RPMI7951 (cell line): ENCODE results near the gene ACSM2A. TPM values are rescaled to one million over a fixed set of nuclear protein-coding genes. Genes with fewer than 3 reads are reported as not detected.
"Not testable (repeated sequence)": the region's sequence is repeated elsewhere in the genome, so short reads cannot be mapped to it uniquely, and the experiment has no call there.

Experiments used
- DNase-seq: peaks from one replicate; pipeline ENCODE4 v3.0.0-alpha.2; 2012; ENCODE audit warnings: low read depth
- total RNA-seq: library from RNA; depleted of rRNA; stranded (reverse); fragments of >200 nt; shearing (Covaris generic); gene quantifications from 2 replicates; pipeline ENCODE4 v1.2.3, GENCODE V29; 2014

ACSM2A gene
- total RNA-seq, 1 experiment from 2014 or later, result not detected

DNA sequence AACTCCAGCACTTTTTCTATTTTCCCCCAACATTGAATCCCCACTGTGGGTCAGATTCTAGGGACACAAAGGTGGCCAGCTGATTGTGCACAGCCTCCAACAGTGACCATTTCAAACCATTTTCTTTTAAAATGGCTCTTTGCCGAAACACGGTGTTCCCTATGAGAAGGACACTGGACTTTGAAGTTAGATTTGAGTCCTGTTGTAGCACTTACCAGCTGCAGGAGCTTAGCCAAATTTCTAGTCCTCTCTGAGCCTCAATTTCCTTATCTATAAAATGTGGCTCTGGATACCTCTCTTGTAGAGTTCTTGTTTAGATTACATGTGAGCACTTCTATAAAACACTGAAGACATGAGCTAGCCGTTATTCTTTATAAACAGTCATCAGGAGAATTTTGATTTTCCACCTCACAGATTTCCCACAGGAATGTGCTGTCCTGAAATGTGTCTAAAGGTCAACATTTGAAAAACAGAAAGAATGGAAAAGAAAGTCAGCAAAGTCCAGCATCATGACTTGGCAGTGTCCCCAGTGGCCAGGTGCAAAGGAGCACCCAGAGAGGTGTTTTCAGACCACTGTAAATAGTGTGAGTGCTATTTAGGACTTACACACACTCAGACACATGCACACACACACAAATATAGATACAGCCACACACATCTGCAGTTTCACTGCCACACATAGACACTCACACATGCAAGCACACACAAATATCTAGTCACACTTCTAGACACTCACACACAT is 4.5 kb upstream of the ACSM2A start:
- DNase-seq, result not testable (repeated sequence)

DNA sequence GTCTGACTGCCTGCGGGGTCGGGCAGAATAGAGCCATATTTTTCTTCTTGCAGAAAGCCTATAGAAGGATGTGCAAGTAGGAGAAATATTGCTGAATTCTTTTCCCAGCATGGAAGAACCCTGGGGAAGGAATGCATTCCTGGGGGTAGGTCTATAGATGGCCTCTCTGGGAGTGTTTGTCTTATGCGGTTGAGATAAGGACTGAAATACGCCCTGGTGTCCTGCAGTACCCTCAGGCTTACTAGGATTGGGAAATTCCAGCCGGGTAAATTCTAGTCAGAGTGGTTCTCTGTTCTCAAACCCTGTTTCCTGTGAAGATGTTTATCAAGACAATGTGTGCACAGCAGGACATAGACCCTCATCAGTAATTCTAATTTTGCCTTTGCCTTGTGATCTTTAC is 2.3 kb downstream of the ACSM2A start:
- not testable (repeated sequence) for DNase-seq

- not testable (repeated sequence) for DNase-seq
These were observed 7.9 kb downstream of the ACSM2A start for GRCh38 chr16:20459227-20459626.

DNA sequence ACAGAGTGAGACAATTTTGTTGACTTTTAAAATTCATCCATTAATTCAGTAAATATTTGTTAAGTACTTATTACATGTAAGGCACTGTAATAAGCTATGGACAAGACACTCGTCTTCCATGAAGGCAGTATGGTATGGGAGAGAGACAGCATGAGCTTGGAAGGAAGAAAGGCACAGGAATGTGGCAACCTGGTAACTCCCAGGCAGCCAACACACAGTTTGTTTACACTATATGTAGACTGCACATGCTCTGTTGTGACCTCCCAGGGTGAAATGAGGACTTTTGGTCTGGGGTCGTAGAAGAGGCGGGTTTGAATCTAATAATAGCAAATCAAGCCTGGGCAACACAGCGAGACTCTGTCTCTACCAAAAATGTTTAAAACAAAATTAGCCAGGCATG is 9.0 kb downstream of the ACSM2A start:
- DNase-seq, result not testable (repeated sequence)

DNA sequence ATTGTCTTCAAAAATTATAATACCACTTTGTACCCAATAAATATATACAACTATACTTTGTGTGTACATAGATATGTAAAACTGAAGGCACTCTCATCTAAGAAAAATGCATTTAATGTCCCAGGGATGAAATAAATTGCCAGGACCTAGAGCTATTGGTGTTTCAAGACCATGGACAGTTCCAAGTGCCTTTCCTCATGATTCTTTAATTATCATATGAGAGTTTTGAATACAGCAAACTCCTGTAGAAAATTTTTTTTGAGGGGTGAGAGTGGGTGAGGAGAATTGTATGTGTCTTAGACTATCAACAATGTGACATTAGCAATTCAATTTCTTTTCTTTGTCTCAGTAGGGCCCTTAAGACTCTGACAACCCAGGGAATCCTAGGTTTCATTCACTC is 17.6 kb downstream of the ACSM2A start:
- not testable (repeated sequence) for DNase-seq

DNA sequence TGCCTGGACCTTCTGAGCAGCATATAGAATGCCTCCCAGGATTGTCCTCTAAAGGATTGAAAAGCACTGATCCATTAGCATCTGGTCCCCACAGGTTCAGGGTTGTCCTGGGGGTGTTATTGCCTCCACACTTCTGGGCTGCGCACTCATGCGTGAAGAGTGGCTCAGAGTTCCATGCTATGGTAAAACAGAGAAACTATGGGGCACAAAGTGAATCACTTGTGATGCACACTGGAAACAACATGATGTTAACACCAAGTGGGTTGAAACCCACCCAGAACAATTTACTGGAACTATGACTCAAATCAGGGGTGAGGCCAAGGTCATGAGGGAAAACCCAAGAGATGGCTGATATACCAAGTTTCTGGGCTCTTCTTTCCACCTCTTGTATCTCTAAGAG is 18.6 kb downstream of the ACSM2A start:
- not testable (repeated sequence) for DNase-seq

DNA sequence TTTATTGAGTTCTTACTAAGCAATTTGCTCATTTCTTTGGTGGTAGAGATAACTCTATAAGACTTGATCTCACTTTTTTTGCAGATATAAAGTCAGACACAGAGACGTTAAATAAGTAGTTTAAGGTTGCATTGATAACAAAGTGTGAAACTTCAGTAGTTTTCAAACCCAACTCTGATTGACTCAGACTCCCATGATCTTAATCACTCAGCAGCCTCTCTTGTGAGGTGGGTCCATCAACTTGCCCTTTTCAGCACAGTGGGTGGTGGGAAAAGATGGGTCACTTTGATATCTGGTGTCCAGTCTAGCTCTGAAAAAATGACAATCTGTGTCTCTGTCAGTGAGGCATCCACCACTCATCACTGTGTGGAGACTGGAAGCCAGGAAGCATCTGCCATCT is 19.4 kb downstream of the ACSM2A start:
- DNase-seq, result not testable (repeated sequence)

DNA sequence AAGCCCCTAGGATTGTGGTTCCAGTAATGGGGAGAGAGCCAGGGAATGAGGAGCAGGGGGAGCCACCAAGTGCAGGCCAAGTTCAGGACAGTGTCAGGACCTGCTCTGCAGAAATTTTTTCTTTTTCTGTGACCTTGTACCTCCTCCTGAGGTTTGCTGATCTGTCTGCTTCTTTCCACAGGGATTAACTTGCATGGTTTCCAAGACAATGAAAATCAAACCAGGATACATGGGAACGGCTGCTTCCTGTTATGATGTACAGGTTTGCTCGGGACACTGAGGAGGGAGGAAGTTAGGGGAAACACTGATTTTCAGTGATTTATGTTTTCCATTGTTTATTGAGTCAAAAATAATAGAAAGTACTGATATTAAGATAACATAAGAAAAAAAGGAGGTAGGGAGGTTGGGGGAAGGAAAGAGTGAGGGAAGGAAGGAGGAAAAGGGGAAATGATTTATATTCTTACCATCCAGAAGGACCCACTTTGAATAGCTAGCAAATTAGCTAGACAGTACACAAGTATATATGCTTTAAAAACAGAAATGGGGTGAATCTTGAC is 25.9 kb downstream of the ACSM2A start:
- not testable (repeated sequence) for DNase-seq

- DNase-seq, result not testable (repeated sequence)
These were observed 32.7 kb downstream of the ACSM2A start for GRCh38 chr16:20483989-20484388.

- DNase-seq, result no peak
These were observed 33.4 kb downstream of the ACSM2A start for GRCh38 chr16:20484726-20485125.

DNA sequence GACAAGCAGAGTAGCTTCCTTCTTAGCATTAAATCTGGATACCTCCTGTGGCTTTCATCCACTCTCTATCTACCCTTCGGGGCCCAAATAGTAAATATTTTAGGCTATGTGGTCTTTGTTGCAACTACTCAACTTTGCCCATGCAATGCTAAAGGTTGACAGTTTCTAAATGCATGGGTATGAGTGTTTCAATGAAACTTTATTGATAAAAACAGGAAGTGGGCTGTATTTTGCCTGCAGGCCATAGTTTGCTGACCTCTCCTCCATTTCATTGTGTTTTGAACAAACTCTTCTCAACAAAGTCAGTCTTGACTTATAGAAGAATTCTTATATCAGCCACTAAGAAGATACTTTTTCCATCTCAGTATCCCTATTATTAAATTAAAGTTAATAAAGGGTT is 34.1 kb downstream of the ACSM2A start:
- DNase-seq, result no peak

DNA sequence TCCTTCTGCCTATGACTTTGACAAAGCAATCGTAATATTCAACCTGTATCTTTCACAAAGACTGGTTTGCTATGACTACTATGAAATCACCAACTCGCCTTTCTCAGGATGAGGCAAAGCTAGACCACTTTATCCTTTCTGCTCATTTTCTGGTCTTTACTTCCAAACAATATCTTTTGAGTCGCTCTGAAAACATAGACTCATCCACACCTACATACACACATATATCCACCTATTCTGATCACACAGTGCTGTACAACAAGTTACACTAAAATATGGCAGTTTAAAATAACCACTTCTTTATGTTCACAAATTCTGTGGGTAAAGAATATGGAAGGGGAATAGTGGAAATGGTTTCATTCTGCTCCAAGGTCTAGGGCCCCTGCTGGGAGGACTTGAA is 39.7 kb downstream of the ACSM2A start:
- DNase-seq, result not testable (repeated sequence)

- not testable (repeated sequence) for DNase-seq
These were observed 40.1 kb downstream of the ACSM2A start for GRCh38 chr16:20491448-20491847.

DNA sequence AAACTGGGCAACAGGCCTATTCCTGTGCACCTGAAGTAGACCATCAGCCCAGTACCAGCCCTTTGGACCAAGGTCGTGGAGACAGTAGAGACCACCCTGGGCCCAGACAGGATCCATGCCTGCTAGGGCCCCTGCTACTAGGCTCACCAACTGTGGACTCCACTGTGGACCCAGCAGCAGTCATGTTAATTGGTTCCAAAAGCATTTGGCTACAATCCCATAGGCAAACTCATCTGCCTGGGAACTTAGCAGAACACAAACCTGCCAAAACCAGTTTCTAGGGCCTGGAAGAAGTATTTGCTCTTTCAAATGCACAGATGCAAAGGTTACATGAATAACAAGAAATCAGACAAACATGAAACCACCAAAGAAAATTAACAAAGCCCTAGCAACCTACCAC is 53.1 kb downstream of the ACSM2A start:
- DNase-seq, result no peak

- no peak for DNase-seq
These were observed 56.0 kb downstream of the ACSM2A start for GRCh38 chr16:20507280-20507679.

DNA sequence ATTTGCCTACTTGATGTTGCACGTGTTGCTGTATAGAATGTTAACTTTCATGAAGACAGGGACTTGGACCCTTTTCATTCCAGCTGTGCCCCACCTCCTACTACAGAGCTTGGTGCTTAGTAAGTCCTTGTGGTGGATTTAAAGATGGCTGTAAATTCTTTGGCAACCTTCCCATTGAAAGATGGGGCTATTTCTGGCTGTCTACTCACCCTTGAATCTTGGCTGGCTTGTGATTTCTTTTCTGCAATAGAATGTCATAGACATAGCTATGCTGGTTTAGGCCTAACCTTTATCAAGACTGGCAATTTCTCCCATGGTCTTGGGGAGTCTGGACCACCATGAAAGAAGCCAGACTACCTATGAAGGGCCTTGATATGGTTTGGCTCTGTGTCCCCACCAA is 59.0 kb downstream of the ACSM2A start:
- DNase-seq, result no peak

- DNase-seq, result no peak
These were observed 64.4 kb downstream of the ACSM2A start for GRCh38 chr16:20515688-20516090.

GRCh38 chr16:20517149-20517548 is 65.8 kb downstream of the ACSM2A start:
- no peak for DNase-seq

GRCh38 chr16:20519231-20519630 is 67.9 kb downstream of the ACSM2A start:
- no peak for DNase-seq

- no peak for DNase-seq
These were observed 68.8 kb downstream of the ACSM2A start for GRCh38 chr16:20520103-20520502.

DNA sequence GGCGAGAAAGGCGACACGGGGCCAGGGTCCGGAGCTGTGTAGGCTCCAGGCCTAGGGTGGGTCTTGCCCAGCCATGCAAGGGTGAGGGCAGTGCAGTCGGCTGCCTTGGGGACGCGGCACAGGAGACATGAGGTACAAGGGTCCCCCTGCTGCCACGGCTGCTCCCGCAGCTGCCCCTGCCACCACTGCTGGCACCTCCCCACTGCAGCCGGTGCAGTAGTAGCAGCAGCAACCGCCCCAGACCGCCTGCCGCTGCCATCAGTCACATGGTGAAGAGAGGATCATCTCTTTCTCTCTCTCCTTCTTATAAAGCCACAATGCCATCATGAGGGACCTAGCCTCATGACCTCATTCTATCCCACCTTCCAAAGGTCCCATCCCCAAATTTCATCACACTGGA is 80.5 kb downstream of the ACSM2A start:
- DNase-seq, result not testable (repeated sequence)

GRCh38 chr16:20532284-20532792 is 81.0 kb downstream of the ACSM2A start:
- DNase-seq, result not testable (repeated sequence)

GRCh38 chr16:20536669-20537068 is 85.3 kb downstream of the ACSM2A start:
- not testable (repeated sequence) for DNase-seq
